Measurements from ENCODE around the gene CDK10. TPM values are rescaled to one million over a fixed set of nuclear protein-coding genes. Genes with fewer than 3 reads are reported as not detected.

CDK10 gene
- total and polyA plus RNA-seq, 10 of the 15 experiments (the other 5 are each of a cell fraction or from before 2014, with no cell fraction given) = 1.5 to 58.7 (median 36.0) TPM

DNA sequence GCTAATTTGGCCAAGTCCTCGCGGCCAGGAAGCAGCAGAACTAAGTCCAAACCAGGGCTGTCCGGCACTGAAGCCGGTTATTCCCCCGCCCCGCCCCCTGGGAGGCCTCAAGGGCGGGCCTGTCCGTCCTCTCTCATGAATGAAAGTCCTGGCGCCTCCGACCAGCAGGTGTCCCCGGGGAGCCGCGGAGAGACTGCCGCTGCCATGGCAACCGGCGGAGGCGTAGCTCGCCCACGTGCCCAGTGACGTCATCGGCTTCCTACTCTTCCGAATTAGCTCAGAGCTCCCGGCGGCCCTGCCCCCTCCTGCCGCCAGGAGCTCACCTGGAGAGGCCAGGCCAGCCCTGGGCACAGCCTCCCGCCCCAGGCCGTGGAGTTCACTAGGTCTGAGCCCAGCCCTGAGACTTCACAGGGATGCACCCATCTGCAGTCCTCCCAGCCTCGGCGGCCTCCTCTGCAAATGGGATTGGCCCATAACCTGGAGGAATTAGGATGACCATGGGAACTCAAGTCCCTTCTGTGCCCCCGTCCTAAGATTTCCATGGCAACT, 13.7 kb downstream of the CDK10 start (continued):
- TF ChIP-seq RCOR1 (conservative IDR thresholded peaks at IDR 0.05; ENCODE audit: low read depth, low read length) (0 out of 2 replicates have a peak, but pooled peaks have one; percentile 30), RBBP5 (conservative IDR thresholded peaks at IDR 0.05) (no peak), ATF7 (IDR thresholded peaks at IDR 0.05; ENCODE audit: low read depth) (peak; percentile 100), SP1 (IDR thresholded peaks at IDR 0.05; ENCODE audit: low read depth, low read length) (peak; percentile 85), ETV6 (conservative IDR thresholded peaks at IDR 0.05 in 1 of 2, IDR thresholded peaks at IDR 0.05 in 1 of 2; ENCODE audit: borderline replicate concordance in 1 of 2, low read depth in 1 of 2) (no peak), EED (IDR thresholded peaks at IDR 0.05; ENCODE audit: low read depth) (peak; percentile 36; the same call in 1 of the 2 replicates), YY1 (IDR thresholded peaks at IDR 0.05; ENCODE audit: low read depth, low read length) (peak; percentile 66), CHD2 (IDR thresholded peaks at IDR 0.05; ENCODE audit: borderline replicate concordance, low read depth, low read length) (peak; percentile 84), KDM1A (IDR thresholded peaks at IDR 0.05; ENCODE audit: borderline replicate concordance) (no peak), ZNF622 (IDR thresholded peaks at IDR 0.05) (no peak), ZBED1 (IDR thresholded peaks at IDR 0.05; ENCODE audit: borderline replicate concordance) (no peak), NBN (IDR thresholded peaks at IDR 0.05) (peak; percentile 100), RAD51 (IDR thresholded peaks at IDR 0.05) (peak; percentile 91), ZNF274 (IDR thresholded peaks at IDR 0.05; ENCODE audit: insufficient read depth, insufficient read length) (no peak), TCF12 (IDR thresholded peaks at IDR 0.05; ENCODE audit: low read depth, low read length) (peak; percentile 58; the same call in 1 of the 2 replicates), SUZ12 (IDR thresholded peaks at IDR 0.05; ENCODE audit: unreplicated experiment) (no peak), IKZF1 (conservative IDR thresholded peaks at IDR 0.05) (peak; percentile 89), SMC3 (IDR thresholded peaks at IDR 0.05; ENCODE audit: borderline replicate concordance, low read length) (peak; percentile 58; the same call in 1 of the 2 replicates), RB1 (IDR thresholded peaks at IDR 0.05; ENCODE audit: borderline replicate concordance) (peak; percentile 93), SREBF1 (IDR thresholded peaks at IDR 0.05; ENCODE audit: low read length) (peak; percentile 31; the same call in 1 of the 2 replicates), CHD4 (IDR thresholded peaks at IDR 0.05) (no peak), MEF2B (IDR thresholded peaks at IDR 0.05; ENCODE audit: partially characterized antibody, poor library complexity, severe bottlenecking) (peak; percentile 96), MXI1 (IDR thresholded peaks at IDR 0.05; ENCODE audit: low read depth, low read length) (peak; percentile 97), NFYA (IDR thresholded peaks at IDR 0.05; ENCODE audit: borderline replicate concordance, low read depth, low read length) (no peak), FOXM1 (IDR thresholded peaks at IDR 0.05; ENCODE audit: low read depth, low read length) (no peak)
- TF ChIP-seq, protein P1, sequence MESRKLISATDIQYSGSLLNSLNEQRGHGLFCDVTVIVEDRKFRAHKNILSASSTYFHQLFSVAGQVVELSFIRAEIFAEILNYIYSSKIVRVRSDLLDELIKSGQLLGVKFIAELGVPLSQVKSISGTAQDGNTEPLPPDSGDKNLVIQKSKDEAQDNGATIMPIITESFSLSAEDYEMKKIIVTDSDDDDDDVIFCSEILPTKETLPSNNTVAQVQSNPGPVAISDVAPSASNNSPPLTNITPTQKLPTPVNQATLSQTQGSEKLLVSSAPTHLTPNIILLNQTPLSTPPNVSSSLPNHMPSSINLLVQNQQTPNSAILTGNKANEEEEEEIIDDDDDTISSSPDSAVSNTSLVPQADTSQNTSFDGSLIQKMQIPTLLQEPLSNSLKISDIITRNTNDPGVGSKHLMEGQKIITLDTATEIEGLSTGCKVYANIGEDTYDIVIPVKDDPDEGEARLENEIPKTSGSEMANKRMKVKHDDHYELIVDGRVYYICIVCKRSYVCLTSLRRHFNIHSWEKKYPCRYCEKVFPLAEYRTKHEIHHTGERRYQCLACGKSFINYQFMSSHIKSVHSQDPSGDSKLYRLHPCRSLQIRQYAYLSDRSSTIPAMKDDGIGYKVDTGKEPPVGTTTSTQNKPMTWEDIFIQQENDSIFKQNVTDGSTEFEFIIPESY (IDR thresholded peaks at IDR 0.05) = no peak
- TF ChIP-seq, protein P2, sequence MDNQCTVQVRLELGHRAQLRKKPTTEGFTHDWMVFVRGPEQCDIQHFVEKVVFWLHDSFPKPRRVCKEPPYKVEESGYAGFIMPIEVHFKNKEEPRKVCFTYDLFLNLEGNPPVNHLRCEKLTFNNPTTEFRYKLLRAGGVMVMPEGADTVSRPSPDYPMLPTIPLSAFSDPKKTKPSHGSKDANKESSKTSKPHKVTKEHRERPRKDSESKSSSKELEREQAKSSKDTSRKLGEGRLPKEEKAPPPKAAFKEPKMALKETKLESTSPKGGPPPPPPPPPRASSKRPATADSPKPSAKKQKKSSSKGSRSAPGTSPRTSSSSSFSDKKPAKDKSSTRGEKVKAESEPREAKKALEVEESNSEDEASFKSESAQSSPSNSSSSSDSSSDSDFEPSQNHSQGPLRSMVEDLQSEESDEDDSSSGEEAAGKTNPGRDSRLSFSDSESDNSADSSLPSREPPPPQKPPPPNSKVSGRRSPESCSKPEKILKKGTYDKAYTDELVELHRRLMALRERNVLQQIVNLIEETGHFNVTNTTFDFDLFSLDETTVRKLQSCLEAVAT (IDR thresholded peaks at IDR 0.05) = no peak
- TF ChIP-seq, protein P3, sequence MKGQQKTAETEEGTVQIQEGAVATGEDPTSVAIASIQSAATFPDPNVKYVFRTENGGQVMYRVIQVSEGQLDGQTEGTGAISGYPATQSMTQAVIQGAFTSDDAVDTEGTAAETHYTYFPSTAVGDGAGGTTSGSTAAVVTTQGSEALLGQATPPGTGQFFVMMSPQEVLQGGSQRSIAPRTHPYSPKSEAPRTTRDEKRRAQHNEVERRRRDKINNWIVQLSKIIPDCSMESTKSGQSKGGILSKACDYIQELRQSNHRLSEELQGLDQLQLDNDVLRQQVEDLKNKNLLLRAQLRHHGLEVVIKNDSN (IDR thresholded peaks at IDR 0.05; ENCODE audit: borderline replicate concordance, extremely low read length, insufficient read depth, low read depth, low read length) = peak; percentile 97
